ENCODE measurements around the gene HGF. TPM values are rescaled to one million over a fixed set of nuclear protein-coding genes. Genes with fewer than 3 reads are reported as not detected.

The HGF gene
- total and polyA plus RNA-seq, 2 donors (not counting 1 experiment from before 2014, with no cell fraction given), result 0.25 TPM; not detected in 1

- no peak overlapping the region for H3K4me2 ChIP-seq (replicated peaks; ENCODE audit: low read depth, low read length, poor library complexity, severe bottlenecking)
- no peak overlapping the region for H3K4me3 ChIP-seq (ENCODE audit: control extremely low read depth in 1 of 5, extremely low read depth in 1 of 5, insufficient read depth in 1 of 5, low read depth in 2 of 5, low read length in 4 of 5)
- Mint-ChIP-seq H3K4me3 (no peak overlapping the region), H3K27me3 (no peaks in the 10 kb centered on the region), H3K4me1 (no peaks in the 10 kb centered on the region), H3K27ac (no peak overlapping the region), H3K9me3 (ENCODE audit: insufficient read depth) (no peaks in the 10 kb centered on the region)
- ChIA-PET POLR2A (no interaction called here), CTCF (no interaction called here)
- no peaks in the 10 kb centered on the region for H3K79me2 ChIP-seq (ENCODE audit: control insufficient read depth, insufficient read depth, low read length)
- intact Hi-C loops (cut with micrococcal nuclease), result no loop called here
- 76% methylated on average over 4 of the region's 12 CpGs for WGBS (ENCODE audit: insufficient coverage)
- DNase-seq (no peak), ATAC-seq (ENCODE audit: low read depth) (no peak)
- H3K9me3 ChIP-seq (ENCODE audit: control extremely low read depth in 1 of 3, control insufficient read depth in 2 of 3, insufficient read depth in 1 of 3, low read length in 2 of 3), result no peaks in the 10 kb centered on the region
- no peaks in the 10 kb centered on the region for H3K36me3 ChIP-seq (replicated peaks in 1 of 2; ENCODE audit: control extremely low read depth in 1 of 2, control insufficient read depth in 1 of 2, extremely low read depth in 1 of 2, insufficient read depth in 2 of 2, low read length in 1 of 2)
- H3K27ac ChIP-seq (ENCODE audit: low read length in 2 of 2), result no peak overlapping the region
- no peaks in the 10 kb centered on the region for H3K4me1 ChIP-seq (ENCODE audit: control insufficient read depth in 2 of 2, insufficient read depth in 2 of 2, low read length in 2 of 2)
- TF ChIP-seq, protein P1, sequence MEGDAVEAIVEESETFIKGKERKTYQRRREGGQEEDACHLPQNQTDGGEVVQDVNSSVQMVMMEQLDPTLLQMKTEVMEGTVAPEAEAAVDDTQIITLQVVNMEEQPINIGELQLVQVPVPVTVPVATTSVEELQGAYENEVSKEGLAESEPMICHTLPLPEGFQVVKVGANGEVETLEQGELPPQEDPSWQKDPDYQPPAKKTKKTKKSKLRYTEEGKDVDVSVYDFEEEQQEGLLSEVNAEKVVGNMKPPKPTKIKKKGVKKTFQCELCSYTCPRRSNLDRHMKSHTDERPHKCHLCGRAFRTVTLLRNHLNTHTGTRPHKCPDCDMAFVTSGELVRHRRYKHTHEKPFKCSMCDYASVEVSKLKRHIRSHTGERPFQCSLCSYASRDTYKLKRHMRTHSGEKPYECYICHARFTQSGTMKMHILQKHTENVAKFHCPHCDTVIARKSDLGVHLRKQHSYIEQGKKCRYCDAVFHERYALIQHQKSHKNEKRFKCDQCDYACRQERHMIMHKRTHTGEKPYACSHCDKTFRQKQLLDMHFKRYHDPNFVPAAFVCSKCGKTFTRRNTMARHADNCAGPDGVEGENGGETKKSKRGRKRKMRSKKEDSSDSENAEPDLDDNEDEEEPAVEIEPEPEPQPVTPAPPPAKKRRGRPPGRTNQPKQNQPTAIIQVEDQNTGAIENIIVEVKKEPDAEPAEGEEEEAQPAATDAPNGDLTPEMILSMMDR (IDR thresholded peaks at IDR 0.05), result no peak
- no peak for TF ChIP-seq EZH2 (IDR thresholded peaks at IDR 0.05; ENCODE audit: borderline replicate concordance, insufficient read depth, low read depth, low read length, poor library complexity, severe bottlenecking)
- no peaks in the 10 kb centered on the region for H4K20me1 ChIP-seq (ENCODE audit: control insufficient read depth, insufficient read depth, low read length, poor library complexity, severe bottlenecking)
- H2AFZ ChIP-seq (ENCODE audit: insufficient read depth, low read depth, low read length, poor library complexity, severe bottlenecking), result no peak overlapping the region
- H3K9ac ChIP-seq (ENCODE audit: low read length), result no peak overlapping the region
- no peaks in the 10 kb centered on the region for H3K27me3 ChIP-seq (replicated peaks in 1 of 4; ENCODE audit: control extremely low read depth in 1 of 4, control insufficient read depth in 3 of 4, insufficient read depth in 4 of 4, low read length in 3 of 4)
Measured at GRCh38 chr7:81791568-81792518, 22.0 kb upstream of the HGF start.

GRCh38 chr7:81790686-81791085 is 20.8 kb upstream of the HGF start:
- Histone ChIP-seq H3K4me1 (ENCODE audit: control insufficient read depth in 2 of 2, insufficient read depth in 2 of 2, low read length in 2 of 2) (no peaks in the 10 kb centered on the region), H2AFZ (ENCODE audit: insufficient read depth, low read depth, low read length, poor library complexity, severe bottlenecking) (no peak overlapping the region), H4K20me1 (ENCODE audit: control insufficient read depth, insufficient read depth, low read length, poor library complexity, severe bottlenecking) (no peaks in the 10 kb centered on the region), H3K27ac (ENCODE audit: low read length in 2 of 2) (no peak overlapping the region), H3K9me3 (ENCODE audit: control extremely low read depth in 1 of 3, control insufficient read depth in 2 of 3, insufficient read depth in 1 of 3, low read length in 2 of 3) (no peaks in the 10 kb centered on the region), H3K4me3 (ENCODE audit: control extremely low read depth in 1 of 5, extremely low read depth in 1 of 5, insufficient read depth in 1 of 5, low read depth in 2 of 5, low read length in 4 of 5) (no peak overlapping the region), H3K36me3 (replicated peaks in 1 of 2; ENCODE audit: control extremely low read depth in 1 of 2, control insufficient read depth in 1 of 2, extremely low read depth in 1 of 2, insufficient read depth in 2 of 2, low read length in 1 of 2) (no peaks in the 10 kb centered on the region), H3K9ac (ENCODE audit: low read length) (no peak overlapping the region), H3K4me2 (replicated peaks; ENCODE audit: low read depth, low read length, poor library complexity, severe bottlenecking) (no peak overlapping the region), H3K27me3 (replicated peaks in 1 of 4; ENCODE audit: control extremely low read depth in 1 of 4, control insufficient read depth in 3 of 4, insufficient read depth in 4 of 4, low read length in 3 of 4) (no peaks in the 10 kb centered on the region), H3K79me2 (ENCODE audit: control insufficient read depth, insufficient read depth, low read length) (no peaks in the 10 kb centered on the region)
- H3K4me3 Mint-ChIP-seq, result no peak overlapping the region
- 56% methylated on average over 1 of the region's 1 CpG for WGBS (ENCODE audit: insufficient coverage)
- no peaks in the 10 kb centered on the region for H3K4me1 Mint-ChIP-seq
- DNase-seq, result no peak
- H3K27me3 Mint-ChIP-seq, result no peaks in the 10 kb centered on the region
- no peak overlapping the region for H3K27ac Mint-ChIP-seq
- TF ChIP-seq EZH2 (IDR thresholded peaks at IDR 0.05; ENCODE audit: borderline replicate concordance, insufficient read depth, low read depth, low read length, poor library complexity, severe bottlenecking), result no peak
- intact Hi-C loops (cut with micrococcal nuclease), result no loop called here
- no peak for ATAC-seq (ENCODE audit: low read depth)
- H3K9me3 Mint-ChIP-seq (ENCODE audit: insufficient read depth), result no peaks in the 10 kb centered on the region
- ChIA-PET CTCF (no interaction called here), POLR2A (no interaction called here)

All from B cell (primary cell).